ENCODE results near the gene YKT6. TPM values are rescaled to one million over a fixed set of nuclear protein-coding genes. Genes with fewer than 3 reads are reported as not detected.

YKT6 gene
- total and polyA plus RNA-seq, 4 donors = 28.4 to 82.1 (median 55.9) TPM

DNA sequence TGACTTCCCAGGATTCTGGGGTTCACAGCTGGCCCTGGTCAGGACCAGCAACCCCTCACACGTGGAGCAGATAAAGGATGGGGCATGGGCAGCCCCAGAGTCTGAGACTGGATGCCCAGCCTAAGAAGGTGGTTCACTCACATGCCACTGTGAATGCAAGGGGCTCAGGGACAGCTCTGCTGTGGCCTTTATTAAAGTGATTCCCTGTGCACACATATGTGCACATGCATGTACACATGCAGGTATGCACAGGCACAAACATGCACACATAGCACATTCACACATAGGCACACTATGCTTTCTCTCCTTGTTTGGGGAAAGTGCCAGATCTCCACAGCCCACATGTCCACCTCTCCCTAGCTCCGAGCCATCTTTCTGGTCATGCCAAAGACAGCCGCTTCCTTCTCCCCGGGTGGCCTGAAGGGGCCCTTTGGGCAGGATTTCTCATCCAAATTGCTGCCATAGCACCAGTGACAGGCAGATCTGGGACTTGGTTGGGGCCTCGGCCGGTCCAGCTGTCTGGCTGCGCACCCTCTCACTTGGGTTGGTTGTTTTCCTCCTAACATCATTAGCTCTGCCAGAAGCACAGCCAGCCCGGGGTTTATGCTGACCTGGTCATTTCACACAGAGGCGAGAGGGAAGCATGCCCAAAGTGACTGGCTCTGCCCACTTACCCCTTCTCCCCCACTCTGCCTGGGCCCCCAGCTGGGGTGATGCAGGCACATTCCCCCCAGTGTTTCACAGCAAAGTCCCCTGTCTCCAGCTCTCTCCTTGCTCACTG lies 13.0 kb upstream of the YKT6 start:
- 64 to 81% methylated on average over 9 of the region's 9 CpGs for WGBS, 2 donors
- DNase-seq = peak; percentile 29 to 63 (median 52)

DNA sequence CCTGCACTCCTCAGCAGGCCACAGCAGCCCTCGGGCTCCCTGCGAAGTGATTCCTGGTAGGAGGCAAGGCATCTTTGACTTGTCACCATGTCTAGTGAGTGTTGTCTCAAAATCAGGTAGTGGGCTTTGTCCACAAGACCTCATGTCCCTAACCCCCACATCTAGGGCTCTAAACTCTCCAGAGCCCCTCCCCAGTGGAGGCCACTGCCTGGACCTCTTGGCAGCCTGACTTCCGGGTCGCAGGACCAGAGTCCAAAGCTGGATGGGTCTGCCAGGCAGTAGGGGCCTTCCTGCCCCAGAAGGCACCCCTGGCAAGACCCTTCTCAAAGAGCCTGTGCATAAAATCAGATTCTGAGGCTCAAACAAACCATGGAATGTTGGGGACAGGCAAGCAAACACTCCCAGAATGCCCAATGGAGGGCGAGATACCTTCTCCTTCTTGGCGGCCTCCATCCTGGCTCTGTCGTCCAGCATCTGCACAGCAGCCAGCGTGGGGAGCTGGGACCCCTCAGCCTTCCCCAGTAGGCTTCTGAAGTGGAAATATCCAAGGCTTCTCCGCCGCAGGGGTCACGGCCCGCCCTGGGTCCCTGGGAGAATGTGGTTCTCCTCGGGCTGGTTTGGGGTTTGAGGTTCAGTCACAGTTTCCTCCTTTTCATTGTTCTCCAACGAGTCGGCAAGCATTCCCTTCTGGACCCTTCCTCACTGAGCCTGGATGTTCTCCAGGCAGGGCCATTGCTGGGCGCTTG lies 12.1 kb upstream of the YKT6 start:
- Histone ChIP-seq H3K27me3 (ENCODE audit: control insufficient read depth in 3 of 3, insufficient read depth in 3 of 3, low read length in 2 of 3) (peaks cover 0 to 6% (median 0%) of the 10 kb centered on the region in 3 donors), H3K36me3 (ENCODE audit: control insufficient read depth in 4 of 4, insufficient read depth in 4 of 4, low read length in 4 of 4) (no peaks in the 10 kb centered on the region), H3K4me1 (ENCODE audit: control insufficient read depth in 5 of 5, insufficient read depth in 5 of 5, low read length in 5 of 5) (peaks cover 0 to 13% (median 5%) of the 10 kb centered on the region in 5 donors), H3K27ac (ENCODE audit: low read depth in 1 of 2, low read length in 1 of 2) (no peak overlapping the region), H3K9me3 (ENCODE audit: control insufficient read depth in 4 of 4, insufficient read depth in 3 of 4, low read length in 3 of 4) (no peaks in the 10 kb centered on the region), H3K9ac (ENCODE audit: insufficient read depth in 1 of 2, low read length in 2 of 2) (no peak overlapping the region), H3K4me3 (no peak overlapping the region)
- ATAC-seq (ENCODE audit: insufficient read depth, low FRiP score) (no peak), DNase-seq (no peak)
- TF ChIP-seq, protein P1, sequence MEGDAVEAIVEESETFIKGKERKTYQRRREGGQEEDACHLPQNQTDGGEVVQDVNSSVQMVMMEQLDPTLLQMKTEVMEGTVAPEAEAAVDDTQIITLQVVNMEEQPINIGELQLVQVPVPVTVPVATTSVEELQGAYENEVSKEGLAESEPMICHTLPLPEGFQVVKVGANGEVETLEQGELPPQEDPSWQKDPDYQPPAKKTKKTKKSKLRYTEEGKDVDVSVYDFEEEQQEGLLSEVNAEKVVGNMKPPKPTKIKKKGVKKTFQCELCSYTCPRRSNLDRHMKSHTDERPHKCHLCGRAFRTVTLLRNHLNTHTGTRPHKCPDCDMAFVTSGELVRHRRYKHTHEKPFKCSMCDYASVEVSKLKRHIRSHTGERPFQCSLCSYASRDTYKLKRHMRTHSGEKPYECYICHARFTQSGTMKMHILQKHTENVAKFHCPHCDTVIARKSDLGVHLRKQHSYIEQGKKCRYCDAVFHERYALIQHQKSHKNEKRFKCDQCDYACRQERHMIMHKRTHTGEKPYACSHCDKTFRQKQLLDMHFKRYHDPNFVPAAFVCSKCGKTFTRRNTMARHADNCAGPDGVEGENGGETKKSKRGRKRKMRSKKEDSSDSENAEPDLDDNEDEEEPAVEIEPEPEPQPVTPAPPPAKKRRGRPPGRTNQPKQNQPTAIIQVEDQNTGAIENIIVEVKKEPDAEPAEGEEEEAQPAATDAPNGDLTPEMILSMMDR (IDR thresholded peaks at IDR 0.05; ENCODE audit: control extremely low read depth, extremely low read depth) = no peak
- WGBS, 2 donors = 76 to 79% methylated on average over 16 of the region's 16 CpGs

More for the DNA sequence above, 13.0 kb upstream of the YKT6 start:
- Histone ChIP-seq H3K4me1 (ENCODE audit: control insufficient read depth in 5 of 5, insufficient read depth in 5 of 5, low read length in 5 of 5) (peaks cover 0 to 13% (median 5%) of the 10 kb centered on the region in 5 donors), H3K36me3 (ENCODE audit: control insufficient read depth in 4 of 4, insufficient read depth in 4 of 4, low read length in 4 of 4) (no peaks in the 10 kb centered on the region), H3K27ac (ENCODE audit: low read depth in 1 of 2, low read length in 1 of 2) (no peak overlapping the region), H3K9me3 (ENCODE audit: control insufficient read depth in 4 of 4, insufficient read depth in 3 of 4, low read length in 3 of 4) (peaks cover 0 to 4% (median 0%) of the 10 kb centered on the region in 4 donors), H3K4me3 (no peak overlapping the region), H3K27me3 (ENCODE audit: control insufficient read depth in 3 of 3, insufficient read depth in 3 of 3, low read length in 2 of 3) (peaks cover 0 to 11% (median 0%) of the 10 kb centered on the region in 3 donors), H3K9ac (ENCODE audit: insufficient read depth in 1 of 2, low read length in 2 of 2) (peak overlapping the region in 1 of 2 donors; percentile 26)
- ATAC-seq (ENCODE audit: insufficient read depth, low FRiP score) = no peak
- TF ChIP-seq, protein P1 (IDR thresholded peaks at IDR 0.05; ENCODE audit: control extremely low read depth, extremely low read depth) = no peak

DNA sequence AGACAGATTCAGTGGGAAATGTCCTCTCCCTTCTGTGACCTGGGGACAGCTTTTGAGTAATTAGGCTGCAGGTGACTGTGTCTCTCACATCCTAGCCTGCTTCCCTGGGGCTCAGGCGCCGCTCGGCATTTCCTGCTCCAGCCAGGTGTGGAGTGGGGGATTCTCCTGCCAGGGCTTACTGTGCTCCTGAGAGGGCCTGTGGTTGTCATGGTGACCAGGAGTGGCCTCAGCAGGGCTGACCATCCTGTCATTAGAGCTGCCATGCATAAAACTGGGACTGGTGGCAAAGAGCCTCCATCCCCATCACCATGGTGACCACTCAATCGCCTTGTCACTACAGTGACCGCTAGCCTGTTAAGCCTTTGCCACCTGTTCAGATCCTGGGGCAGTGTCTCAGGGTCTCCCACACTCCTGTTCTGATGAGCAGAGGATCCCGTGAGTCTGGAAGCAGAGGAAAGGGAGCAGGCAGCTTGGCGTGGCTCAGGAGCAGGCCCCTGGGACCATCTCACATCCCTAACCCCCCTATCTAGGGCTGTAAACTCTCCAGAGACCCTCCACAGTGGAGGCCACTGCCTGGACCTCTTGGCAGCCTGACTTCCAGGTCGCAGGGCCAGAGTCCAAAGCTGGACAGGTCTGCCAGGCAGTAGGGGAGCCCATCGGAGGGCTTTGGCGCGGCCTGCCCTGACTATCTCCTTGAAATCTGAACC lies 11.3 kb upstream of the YKT6 start, which contains the start of gene GCK:
Gene GCK, minus strand, starts transcription at position 154 of the 707 bp plus-strand sequence. CDS start 486 bp downstream, outside the sequence.
- no peak for ATAC-seq (ENCODE audit: insufficient read depth, low FRiP score)
- H3K9ac ChIP-seq (ENCODE audit: insufficient read depth in 1 of 2, low read length in 2 of 2) = no peak within 1 kb of the TSS
- 76 to 91% methylated on average over 11 of the region's 11 CpGs for WGBS, 2 donors
- H3K27me3 ChIP-seq (ENCODE audit: control insufficient read depth in 3 of 3, insufficient read depth in 3 of 3, low read length in 2 of 3) = peaks cover 0 to 6% (median 0%) of the 10 kb centered on the region in 3 donors
- H3K9me3 ChIP-seq (ENCODE audit: control insufficient read depth in 4 of 4, insufficient read depth in 3 of 4, low read length in 3 of 4) = no peaks in the 10 kb centered on the region
- peaks cover 0 to 13% (median 5%) of the 10 kb centered on the region in 5 donors for H3K4me1 ChIP-seq (ENCODE audit: control insufficient read depth in 5 of 5, insufficient read depth in 5 of 5, low read length in 5 of 5)
- H3K27ac ChIP-seq (ENCODE audit: low read depth in 1 of 2, low read length in 1 of 2) = no peak within 1 kb of the TSS
- H3K36me3 ChIP-seq (ENCODE audit: control insufficient read depth in 4 of 4, insufficient read depth in 4 of 4, low read length in 4 of 4) = no peaks in the 10 kb centered on the region
- no peak within 1 kb of the TSS for H3K4me3 ChIP-seq
- DNase-seq = no peak
- TF ChIP-seq, protein P1 (IDR thresholded peaks at IDR 0.05; ENCODE audit: control extremely low read depth, extremely low read depth) = no peak

Data from lung (tissue), 12 donors.